Keratinocyte (primary cell): ENCODE measurements around the gene SCN1B. TPM values are rescaled to one million over a fixed set of nuclear protein-coding genes. Genes with fewer than 3 reads are reported as not detected.

Source experiments
- DNase-seq: peaks from one replicate; pipeline ENCODE4 v3.0.0-alpha.2; 2011; ENCODE audit warnings: low read depth, missing footprints, low spot score
- FAIRE-seq: peaks from 2 replicates; lab custom pipeline; 2011; peaks lifted over from hg19 to GRCh38; lab: Jason Lieb, UNC
- H2AFZ ChIP-seq: 2 replicates; pipeline ENCODE4 v1.6.0; 2012; ENCODE audit warnings: low read length, control low read depth, inconsistent platforms; ENCODE audit not compliant: control insufficient read depth
- H3K27ac ChIP-seq: 2 replicates; pipeline ENCODE4 v1.5.1; 2011; ENCODE audit warnings: low read length; ENCODE audit not compliant: control insufficient read depth, insufficient read depth
- H3K27me3 ChIP-seq: 3 replicates; pipeline ENCODE4 v1.6.0; 2011; ENCODE audit warnings: low read length; ENCODE audit not compliant: control insufficient read depth, insufficient read depth; ENCODE audit errors: extremely low read depth
- H3K36me3 ChIP-seq, 2 experiments: 2 replicates in 1 of 2; 3 replicates in 1 of 2; pipeline ENCODE4 v1.5.1; 2011; ENCODE audit warnings: low read length in 2 of 2, mild to moderate bottlenecking in 1 of 2; ENCODE audit not compliant: control insufficient read depth in 2 of 2, insufficient read depth in 2 of 2; ENCODE audit errors: extremely low read depth in 1 of 2
- H3K4me1 ChIP-seq: 3 replicates; pipeline ENCODE4 v1.5.1; 2011; ENCODE audit warnings: low read length; ENCODE audit not compliant: control insufficient read depth, insufficient read depth; ENCODE audit errors: extremely low read depth
- H3K4me2 ChIP-seq: 3 replicates; pipeline ENCODE4 v1.6.0; 2011; ENCODE audit warnings: low read depth, low read length; ENCODE audit not compliant: control insufficient read depth, insufficient read depth; ENCODE audit errors: extremely low read depth
- H3K4me3 ChIP-seq, 3 experiments: fragments of 200-600 bp in 1 of 3; sonication (generic) in 1 of 3; 2 replicates in 2 of 3; 3 replicates in 1 of 3; pipeline ENCODE4 v1.5.1; 2011 to 2016; ENCODE audit warnings: low read length in 3 of 3, mild to moderate bottlenecking in 3 of 3, control low read depth in 2 of 3, inconsistent platforms in 1 of 3, low read depth in 1 of 3, mixed read lengths in 1 of 3, mixed run types in 1 of 3, moderate library complexity in 1 of 3; ENCODE audit not compliant: control insufficient read depth in 2 of 3, insufficient read depth in 2 of 3; ENCODE audit errors: extremely low read depth in 1 of 3
- H3K79me2 ChIP-seq: 2 replicates; pipeline ENCODE4 v1.6.0; 2012; ENCODE audit warnings: low read length; ENCODE audit not compliant: control insufficient read depth, insufficient read depth
- H3K9ac ChIP-seq: 3 replicates; pipeline ENCODE4 v1.6.0; 2011; ENCODE audit warnings: low read length; ENCODE audit not compliant: control insufficient read depth, insufficient read depth; ENCODE audit errors: extremely low read depth
- H3K9me1 ChIP-seq: 3 replicates; pipeline ENCODE4 v1.6.0; 2011; ENCODE audit warnings: low read length; ENCODE audit not compliant: control insufficient read depth, insufficient read depth; ENCODE audit errors: extremely low read depth
- H3K9me3 ChIP-seq: 2 replicates; pipeline ENCODE4 v1.5.1; 2012; ENCODE audit warnings: low read depth, low read length; ENCODE audit not compliant: control insufficient read depth
- H4K20me1 ChIP-seq: 3 replicates; pipeline ENCODE4 v1.6.0; 2011; ENCODE audit warnings: low read length; ENCODE audit not compliant: control insufficient read depth, insufficient read depth; ENCODE audit errors: extremely low read depth
- EZH2 ChIP-seq: IDR thresholded peaks from one replicate; pipeline ENCODE4 v1.6.1; 2012; ENCODE audit warnings: inconsistent platforms, mild to moderate bottlenecking, low read length, moderate library complexity
- dilution Hi-C: fragments of 300-500 bp; cut with MboI; formaldehyde crosslinking; loops from one replicate; pipeline ENCODE4 v1.7.0; 2020; ENCODE audit warnings: low sequenced_read_pairs; ENCODE audit not compliant: extremely low pct_ligation_motif_present
- polyA plus RNA-seq, 5 experiments: library from polyadenylated mRNA; depleted of rRNA in 3 of 5; stranded (reverse) in 3 of 5; stranded (forward) in 1 of 5; unstranded in 1 of 5; fragments of >200 nt; gene quantifications; 1 replicate in 1 of 5; 2 replicates in 3 of 5; 3 replicates in 1 of 5; pipeline versions ENCODE4 v1.2.1 to v1.2.3, GENCODE V29; 2011 to 2012; ENCODE audit warnings: missing spikeins in 2 of 5, low read depth in 1 of 5, low replicate concordance in 1 of 5
- TF ChIP-seq, protein P1 (sequence below), 3 experiments: IDR thresholded peaks in 1 of 3; conservative IDR thresholded peaks in 1 of 3; optimal IDR thresholded peaks in 1 of 3; 2 replicates in 2 of 3; 3 replicates in 1 of 3; pipeline versions ENCODE3 to v1.5.1; 2011; ENCODE audit warnings: low read length in 3 of 3, mild to moderate bottlenecking in 3 of 3, moderate library complexity in 2 of 3, control low read depth in 1 of 3, inconsistent platforms in 1 of 3; ENCODE audit not compliant: insufficient read depth in 2 of 3; ENCODE audit errors: extremely low read depth in 1 of 3

The SCN1B gene
- polyA plus RNA-seq, 1 donor (not counting 4 experiments of a cell fraction or from before 2014, with no cell fraction given): 0.30 TPM

DNA sequence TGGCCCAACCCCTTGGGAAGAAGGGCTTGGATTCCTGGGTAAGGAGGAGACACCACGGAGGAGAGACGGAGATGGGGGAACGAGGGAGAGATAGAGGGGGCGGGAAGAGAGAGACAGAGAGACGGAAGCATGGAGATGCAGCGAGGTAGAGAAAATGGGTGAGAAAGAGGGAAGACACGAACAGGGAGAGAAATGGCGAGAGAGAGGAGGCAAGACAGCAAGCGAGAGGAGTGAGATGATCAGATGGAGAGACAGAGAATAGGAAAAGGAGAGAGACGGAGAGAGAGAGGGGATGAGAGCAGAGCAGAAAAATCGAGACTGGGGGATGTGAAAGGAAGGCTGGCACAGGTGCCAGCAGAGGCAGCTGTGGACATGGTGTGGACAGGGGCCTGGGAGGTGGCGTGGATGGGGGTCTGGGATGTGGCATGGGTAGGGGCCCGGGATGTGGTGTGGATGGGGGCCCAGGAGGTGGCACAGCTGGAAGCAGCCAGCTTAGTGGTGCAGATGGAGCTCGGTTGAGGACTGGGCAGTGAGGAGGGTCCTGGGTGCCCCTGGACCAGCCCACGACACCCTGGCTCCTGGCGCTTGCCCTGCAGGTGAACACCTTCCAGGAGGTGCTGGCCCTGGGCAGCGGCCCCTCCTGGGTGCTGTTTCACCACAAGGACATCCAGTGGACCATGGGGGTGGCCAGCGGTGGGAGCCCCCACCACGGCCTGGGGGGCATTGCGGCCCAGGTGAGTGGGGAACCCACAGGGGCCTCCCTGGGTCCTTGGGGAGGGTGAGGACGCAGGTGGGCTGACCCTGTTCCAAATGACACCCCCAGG, 45.1 kb downstream of the SCN1B start:
- dilution Hi-C loops: no loop called here
- H3K4me2 ChIP-seq: no peak overlapping the region
- no peaks in the 10 kb centered on the region for H3K4me1 ChIP-seq
- H3K4me3 ChIP-seq: no peak overlapping the region
- H3K27me3 ChIP-seq: no peaks in the 10 kb centered on the region
- H3K9me3 ChIP-seq: peaks cover 3% of the 10 kb centered on the region
- H3K79me2 ChIP-seq: no peaks in the 10 kb centered on the region
- FAIRE-seq: no peak
- H3K36me3 ChIP-seq: no peaks in the 10 kb centered on the region
- no peak overlapping the region for H3K27ac ChIP-seq
- no peak overlapping the region for H3K9ac ChIP-seq
- H3K9me1 ChIP-seq: no peaks in the 10 kb centered on the region
- no peaks in the 10 kb centered on the region for H4K20me1 ChIP-seq
- no peak for TF ChIP-seq EZH2
- TF ChIP-seq, protein P1, sequence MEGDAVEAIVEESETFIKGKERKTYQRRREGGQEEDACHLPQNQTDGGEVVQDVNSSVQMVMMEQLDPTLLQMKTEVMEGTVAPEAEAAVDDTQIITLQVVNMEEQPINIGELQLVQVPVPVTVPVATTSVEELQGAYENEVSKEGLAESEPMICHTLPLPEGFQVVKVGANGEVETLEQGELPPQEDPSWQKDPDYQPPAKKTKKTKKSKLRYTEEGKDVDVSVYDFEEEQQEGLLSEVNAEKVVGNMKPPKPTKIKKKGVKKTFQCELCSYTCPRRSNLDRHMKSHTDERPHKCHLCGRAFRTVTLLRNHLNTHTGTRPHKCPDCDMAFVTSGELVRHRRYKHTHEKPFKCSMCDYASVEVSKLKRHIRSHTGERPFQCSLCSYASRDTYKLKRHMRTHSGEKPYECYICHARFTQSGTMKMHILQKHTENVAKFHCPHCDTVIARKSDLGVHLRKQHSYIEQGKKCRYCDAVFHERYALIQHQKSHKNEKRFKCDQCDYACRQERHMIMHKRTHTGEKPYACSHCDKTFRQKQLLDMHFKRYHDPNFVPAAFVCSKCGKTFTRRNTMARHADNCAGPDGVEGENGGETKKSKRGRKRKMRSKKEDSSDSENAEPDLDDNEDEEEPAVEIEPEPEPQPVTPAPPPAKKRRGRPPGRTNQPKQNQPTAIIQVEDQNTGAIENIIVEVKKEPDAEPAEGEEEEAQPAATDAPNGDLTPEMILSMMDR (optimal IDR thresholded peaks at IDR 0.05 in 1 of 3, IDR thresholded peaks at IDR 0.05 in 1 of 3, conservative IDR thresholded peaks at IDR 0.05 in 1 of 3; ENCODE audit: extremely low read depth in 1 of 3, insufficient read depth in 2 of 3, low read length in 3 of 3): no peak
- H2AFZ ChIP-seq: no peak overlapping the region
- DNase-seq: no peak

GRCh38 chr19:35076026-35076370, 45.7 kb downstream of the SCN1B start:
- no peaks in the 10 kb centered on the region for H4K20me1 ChIP-seq
- dilution Hi-C loops: no loop called here
- no peaks in the 10 kb centered on the region for H3K36me3 ChIP-seq
- no peak overlapping the region for H3K9ac ChIP-seq
- H3K4me2 ChIP-seq: no peak overlapping the region
- no peaks in the 10 kb centered on the region for H3K9me1 ChIP-seq
- TF ChIP-seq EZH2: no peak
- TF ChIP-seq, protein P1 (optimal IDR thresholded peaks at IDR 0.05 in 1 of 3, IDR thresholded peaks at IDR 0.05 in 1 of 3, conservative IDR thresholded peaks at IDR 0.05 in 1 of 3; ENCODE audit: extremely low read depth in 1 of 3, insufficient read depth in 2 of 3, low read length in 3 of 3): no peak
- no peaks in the 10 kb centered on the region for H3K4me1 ChIP-seq
- H3K9me3 ChIP-seq: no peaks in the 10 kb centered on the region
- H3K79me2 ChIP-seq: no peaks in the 10 kb centered on the region
- no peak for FAIRE-seq
- H3K4me3 ChIP-seq: no peak overlapping the region
- no peak overlapping the region for H3K27ac ChIP-seq
- no peaks in the 10 kb centered on the region for H3K27me3 ChIP-seq
- H2AFZ ChIP-seq: no peak overlapping the region
- no peak for DNase-seq
